ENCODE measurements around the gene MACROD2.

Gene MACROD2

GRCh38 chr20:15843777-15844176 lies 1848.5 kb downstream of the MACROD2 start:
- H3K4me3 ChIP-seq (ENCODE audit: low read length): no peak overlapping the region
- H3K27me3 ChIP-seq (ENCODE audit: control insufficient read depth, insufficient read depth, low read length): no peaks in the 10 kb centered on the region
- no peak overlapping the region for H3K9ac ChIP-seq (ENCODE audit: low read depth, low read length)
- H3K9me3 ChIP-seq (replicated peaks; ENCODE audit: low read length): no peaks in the 10 kb centered on the region
- no peak overlapping the region for H3K4me2 ChIP-seq (ENCODE audit: low read length)
- H3K36me3 ChIP-seq (ENCODE audit: insufficient read depth, low read length): no peaks in the 10 kb centered on the region
- H3K4me1 ChIP-seq (ENCODE audit: control insufficient read depth, insufficient read depth, low read length): no peaks in the 10 kb centered on the region

DNA sequence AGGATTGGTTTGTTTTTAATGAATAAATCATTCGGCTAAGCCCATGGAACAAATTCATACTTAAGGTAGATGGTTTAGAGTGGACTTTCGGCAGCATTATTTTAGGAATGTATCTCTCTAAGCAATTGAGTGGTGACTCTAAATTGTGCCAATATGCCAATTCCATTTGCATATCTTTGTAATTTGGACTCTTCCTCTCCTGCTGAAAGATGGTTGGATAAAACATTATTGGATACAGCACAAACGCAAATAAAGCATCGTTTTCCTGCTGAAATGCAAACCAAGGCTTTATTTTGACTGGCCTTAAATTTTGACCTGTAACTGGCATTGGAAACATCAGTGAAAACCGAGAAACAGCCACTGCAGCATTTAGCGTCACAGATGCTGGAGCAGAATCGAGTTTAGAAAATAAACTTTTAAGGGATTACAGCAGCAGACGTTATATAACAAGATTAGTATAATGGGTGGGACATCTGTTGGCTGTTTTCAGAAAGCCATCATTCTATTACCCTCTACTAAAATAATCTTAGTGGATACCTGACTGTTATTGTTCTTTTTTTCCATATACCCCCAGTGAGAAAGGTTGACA lies 1852.0 kb downstream of the MACROD2 start:
- no peaks in the 10 kb centered on the region for H3K36me3 ChIP-seq (ENCODE audit: insufficient read depth, low read length)
- H3K4me1 ChIP-seq (ENCODE audit: control insufficient read depth, insufficient read depth, low read length): no peaks in the 10 kb centered on the region
- peaks cover 3% of the 10 kb centered on the region for H3K27me3 ChIP-seq (ENCODE audit: control insufficient read depth, insufficient read depth, low read length)
- no peaks in the 10 kb centered on the region for H3K9me3 ChIP-seq (replicated peaks; ENCODE audit: low read length)
- H3K4me2 ChIP-seq (ENCODE audit: low read length): no peak overlapping the region
- H3K4me3 ChIP-seq (ENCODE audit: low read length): no peak overlapping the region
- H3K9ac ChIP-seq (ENCODE audit: low read depth, low read length): no peak overlapping the region

DNA sequence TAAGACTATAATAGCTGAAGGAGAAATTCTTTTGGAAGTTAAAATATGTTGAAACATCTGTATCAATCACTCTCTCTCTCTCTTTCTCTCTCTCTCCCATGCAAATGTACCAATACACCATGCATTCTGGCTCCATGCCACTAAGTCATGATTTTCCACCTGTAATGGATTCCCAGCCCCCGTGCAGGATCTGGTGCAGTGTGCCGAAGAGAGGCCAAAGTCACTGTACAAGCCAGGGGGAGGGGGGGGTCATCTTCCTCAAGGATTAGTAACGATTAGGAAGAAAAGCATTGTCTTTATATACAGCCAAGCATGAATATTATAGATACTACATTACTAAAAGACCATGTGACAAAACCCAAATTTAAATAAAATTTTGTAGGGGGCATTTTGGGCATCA lies 1852.8 kb downstream of the MACROD2 start:
- H3K4me1 ChIP-seq (ENCODE audit: control insufficient read depth, insufficient read depth, low read length): no peaks in the 10 kb centered on the region
- no peaks in the 10 kb centered on the region for H3K36me3 ChIP-seq (ENCODE audit: insufficient read depth, low read length)
- H3K4me2 ChIP-seq (ENCODE audit: low read length): no peak overlapping the region
- H3K9ac ChIP-seq (ENCODE audit: low read depth, low read length): no peak overlapping the region
- no peaks in the 10 kb centered on the region for H3K9me3 ChIP-seq (replicated peaks; ENCODE audit: low read length)
- peaks cover 3% of the 10 kb centered on the region for H3K27me3 ChIP-seq (ENCODE audit: control insufficient read depth, insufficient read depth, low read length)
- no peak overlapping the region for H3K4me3 ChIP-seq (ENCODE audit: low read length)

DNA sequence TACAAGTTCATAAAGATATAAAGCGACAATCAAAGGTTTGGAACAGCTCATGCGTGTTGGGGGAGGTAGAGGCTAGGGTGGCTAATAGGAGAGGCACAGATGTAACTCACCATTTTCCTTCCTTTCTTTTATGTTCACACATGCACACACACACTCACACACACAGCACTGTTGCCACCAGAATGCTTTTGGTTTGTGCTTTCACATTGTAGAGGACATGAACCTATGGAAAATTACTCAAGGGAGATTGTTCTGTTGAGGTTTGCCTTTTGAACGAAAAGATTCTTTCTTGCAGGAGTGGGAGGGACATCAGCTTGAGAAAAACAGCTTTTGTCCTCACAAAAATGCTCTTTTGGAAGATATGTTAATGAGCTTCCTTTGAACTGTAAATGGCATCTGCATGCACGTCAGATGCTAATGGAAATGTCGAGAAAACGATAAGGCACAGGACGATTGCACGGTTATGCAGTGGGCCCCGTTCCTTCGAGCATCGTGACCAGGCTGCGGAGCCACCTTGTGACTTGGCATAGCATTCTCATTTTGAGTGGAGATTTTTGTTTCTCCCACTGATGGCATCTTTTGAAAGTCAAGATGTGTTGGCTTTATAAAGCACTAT lies 1853.8 kb downstream of the MACROD2 start:
- Histone ChIP-seq H3K4me2 (ENCODE audit: low read length) (no peak overlapping the region), H3K27me3 (ENCODE audit: control insufficient read depth, insufficient read depth, low read length) (peaks cover 3% of the 10 kb centered on the region), H3K4me1 (ENCODE audit: control insufficient read depth, insufficient read depth, low read length) (no peaks in the 10 kb centered on the region), H3K9ac (ENCODE audit: low read depth, low read length) (no peak overlapping the region), H3K36me3 (ENCODE audit: insufficient read depth, low read length) (no peaks in the 10 kb centered on the region), H3K9me3 (replicated peaks; ENCODE audit: low read length) (no peaks in the 10 kb centered on the region), H3K4me3 (ENCODE audit: low read length) (no peak overlapping the region)

DNA sequence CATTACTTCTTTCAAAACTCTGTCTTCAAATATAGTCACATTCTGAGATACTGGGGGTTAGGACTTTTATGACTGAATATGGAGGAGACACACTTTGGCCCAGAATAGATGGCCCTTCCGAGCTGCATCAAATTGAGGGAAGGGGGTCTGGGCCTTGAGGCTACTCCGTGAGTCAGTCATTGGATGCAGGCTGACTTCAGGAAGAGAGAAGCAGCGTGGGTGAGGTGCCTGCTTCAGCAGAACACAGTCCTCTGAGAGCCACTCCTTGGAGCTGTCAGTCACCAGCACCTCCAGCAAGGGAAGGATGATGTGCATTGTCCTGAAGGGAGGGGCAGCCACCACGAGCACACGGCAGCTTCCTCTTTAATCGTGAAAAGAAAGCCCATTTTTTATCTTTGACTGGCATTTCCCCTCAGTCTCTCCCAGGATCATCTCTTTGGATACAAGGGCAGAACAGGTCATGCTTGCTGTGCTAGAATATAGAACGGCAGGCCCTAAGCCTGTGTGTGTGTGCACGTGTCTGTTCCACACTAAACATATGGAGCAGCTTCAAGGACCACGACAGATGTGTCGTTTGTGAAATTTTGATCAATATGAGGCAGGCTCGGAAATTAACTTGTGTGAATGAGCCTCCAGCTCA lies 1856.4 kb downstream of the MACROD2 start:
- no peaks in the 10 kb centered on the region for H3K9me3 ChIP-seq (replicated peaks; ENCODE audit: low read length)
- H3K27me3 ChIP-seq (ENCODE audit: control insufficient read depth, insufficient read depth, low read length): peaks cover 3% of the 10 kb centered on the region
- no peaks in the 10 kb centered on the region for H3K4me1 ChIP-seq (ENCODE audit: control insufficient read depth, insufficient read depth, low read length)
- H3K4me2 ChIP-seq (ENCODE audit: low read length): no peak overlapping the region
- no peaks in the 10 kb centered on the region for H3K36me3 ChIP-seq (ENCODE audit: insufficient read depth, low read length)
- no peak overlapping the region for H3K9ac ChIP-seq (ENCODE audit: low read depth, low read length)
- no peak overlapping the region for H3K4me3 ChIP-seq (ENCODE audit: low read length)

DNA sequence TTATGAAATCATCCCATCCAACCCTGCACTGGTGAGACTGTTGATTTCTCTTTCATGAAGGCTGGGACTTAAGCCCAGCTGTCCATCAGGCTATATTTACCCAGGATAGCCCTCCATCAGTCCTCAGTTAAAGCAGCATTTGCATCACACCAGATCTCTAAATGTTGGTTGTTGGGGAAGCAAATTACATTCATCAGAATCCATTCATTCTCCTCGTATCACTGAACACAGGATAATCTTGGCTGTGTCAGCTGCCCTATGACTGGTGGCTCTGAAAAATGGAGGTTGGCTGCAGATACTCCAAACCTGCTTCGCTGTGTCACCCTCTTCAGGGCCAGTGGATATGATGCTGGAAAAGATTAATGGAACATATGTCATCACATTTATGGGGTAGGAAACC lies 1859.6 kb downstream of the MACROD2 start:
- Histone ChIP-seq H3K27me3 (ENCODE audit: control insufficient read depth, insufficient read depth, low read length) (no peaks in the 10 kb centered on the region), H3K9ac (ENCODE audit: low read depth, low read length) (no peak overlapping the region), H3K36me3 (ENCODE audit: insufficient read depth, low read length) (no peaks in the 10 kb centered on the region), H3K4me3 (ENCODE audit: low read length) (no peak overlapping the region), H3K4me1 (ENCODE audit: control insufficient read depth, insufficient read depth, low read length) (no peaks in the 10 kb centered on the region), H3K4me2 (ENCODE audit: low read length) (no peak overlapping the region), H3K9me3 (replicated peaks; ENCODE audit: low read length) (no peaks in the 10 kb centered on the region)

DNA sequence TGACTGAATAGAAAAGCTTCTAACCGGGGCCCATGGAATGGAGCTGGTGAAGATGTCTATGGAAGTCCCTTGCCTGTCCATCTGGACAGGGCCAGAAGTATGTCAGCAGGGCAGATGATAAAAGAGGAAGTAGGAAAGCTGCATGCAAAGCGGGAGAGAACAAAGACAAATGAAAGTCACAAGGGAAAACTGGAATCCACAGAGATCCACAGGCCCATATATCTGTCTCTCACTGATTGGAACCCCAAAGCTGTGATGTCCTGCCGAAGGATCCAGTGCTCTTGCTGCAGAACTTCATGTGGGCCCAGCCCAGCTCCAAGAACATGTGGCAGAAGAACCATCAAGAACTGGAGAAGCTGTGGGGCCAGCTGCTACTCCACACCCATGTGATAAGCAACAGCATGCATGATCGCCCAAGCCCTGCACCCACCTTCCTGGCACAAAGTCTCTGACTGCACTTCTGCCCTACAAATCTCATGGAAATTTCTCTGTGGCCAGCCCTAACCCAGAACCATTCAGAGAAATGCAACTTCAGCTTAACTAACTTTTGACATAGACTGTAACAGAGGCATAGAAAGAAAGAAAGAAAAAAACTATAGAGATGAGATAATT lies 1862.0 kb downstream of the MACROD2 start:
- Histone ChIP-seq H3K4me2 (ENCODE audit: low read length) (no peak overlapping the region), H3K27me3 (ENCODE audit: control insufficient read depth, insufficient read depth, low read length) (no peaks in the 10 kb centered on the region), H3K4me3 (ENCODE audit: low read length) (no peak overlapping the region), H3K9ac (ENCODE audit: low read depth, low read length) (no peak overlapping the region), H3K9me3 (replicated peaks; ENCODE audit: low read length) (no peaks in the 10 kb centered on the region), H3K4me1 (ENCODE audit: control insufficient read depth, insufficient read depth, low read length) (no peaks in the 10 kb centered on the region), H3K36me3 (ENCODE audit: insufficient read depth, low read length) (no peaks in the 10 kb centered on the region)

GRCh38 chr20:15859061-15859460 lies 1863.7 kb downstream of the MACROD2 start:
- Histone ChIP-seq H3K4me1 (ENCODE audit: control insufficient read depth, insufficient read depth, low read length) (no peaks in the 10 kb centered on the region), H3K4me2 (ENCODE audit: low read length) (no peak overlapping the region), H3K27me3 (ENCODE audit: control insufficient read depth, insufficient read depth, low read length) (no peaks in the 10 kb centered on the region), H3K4me3 (ENCODE audit: low read length) (no peak overlapping the region), H3K36me3 (ENCODE audit: insufficient read depth, low read length) (no peaks in the 10 kb centered on the region), H3K9ac (ENCODE audit: low read depth, low read length) (no peak overlapping the region), H3K9me3 (replicated peaks; ENCODE audit: low read length) (no peaks in the 10 kb centered on the region)

DNA sequence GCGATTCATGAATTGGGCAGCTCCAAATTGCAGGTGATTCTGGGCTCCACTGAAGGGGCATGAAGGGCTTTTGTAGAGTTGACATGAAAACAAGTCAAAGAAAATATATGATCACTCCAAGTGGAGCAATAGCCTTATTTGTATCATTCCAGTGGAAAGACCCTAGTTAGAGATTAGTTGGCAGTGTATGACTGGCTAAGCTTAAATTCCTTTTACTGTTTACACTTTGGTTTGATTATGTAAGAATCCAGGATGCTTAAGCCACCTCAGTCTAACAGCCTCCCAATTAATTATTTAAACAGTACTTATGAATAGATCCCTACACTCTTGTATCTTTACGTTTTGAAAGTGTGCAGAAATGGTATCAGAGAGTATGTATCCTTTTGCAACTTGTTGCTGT lies 1865.5 kb downstream of the MACROD2 start:
- Histone ChIP-seq H3K4me3 (ENCODE audit: low read length) (no peak overlapping the region), H3K36me3 (ENCODE audit: insufficient read depth, low read length) (no peaks in the 10 kb centered on the region), H3K9ac (ENCODE audit: low read depth, low read length) (no peak overlapping the region), H3K27me3 (ENCODE audit: control insufficient read depth, insufficient read depth, low read length) (no peaks in the 10 kb centered on the region), H3K4me2 (ENCODE audit: low read length) (no peak overlapping the region), H3K9me3 (replicated peaks; ENCODE audit: low read length) (no peaks in the 10 kb centered on the region), H3K4me1 (ENCODE audit: control insufficient read depth, insufficient read depth, low read length) (no peaks in the 10 kb centered on the region)

DNA sequence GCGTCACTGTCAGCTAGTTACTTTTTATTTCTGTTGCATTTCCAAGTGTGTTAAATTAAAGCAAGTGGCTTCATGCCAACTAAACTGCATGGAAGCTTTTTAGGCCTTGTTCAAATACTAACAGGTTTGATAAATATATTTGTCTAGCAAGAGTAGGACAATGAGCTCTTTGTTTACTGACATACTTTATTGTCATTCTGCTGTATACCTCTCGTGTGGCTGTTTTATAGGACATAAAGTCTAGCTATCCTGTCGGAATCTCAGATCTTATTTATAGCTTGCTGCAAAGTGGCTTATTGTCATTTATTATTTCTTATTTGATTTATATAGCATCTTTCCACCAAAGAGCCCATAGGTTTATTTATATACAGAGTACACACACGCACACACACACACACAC lies 1866.9 kb downstream of the MACROD2 start:
- H3K9me3 ChIP-seq (replicated peaks; ENCODE audit: low read length): no peaks in the 10 kb centered on the region
- H3K4me3 ChIP-seq (ENCODE audit: low read length): no peak overlapping the region
- no peaks in the 10 kb centered on the region for H3K36me3 ChIP-seq (ENCODE audit: insufficient read depth, low read length)

DNA sequence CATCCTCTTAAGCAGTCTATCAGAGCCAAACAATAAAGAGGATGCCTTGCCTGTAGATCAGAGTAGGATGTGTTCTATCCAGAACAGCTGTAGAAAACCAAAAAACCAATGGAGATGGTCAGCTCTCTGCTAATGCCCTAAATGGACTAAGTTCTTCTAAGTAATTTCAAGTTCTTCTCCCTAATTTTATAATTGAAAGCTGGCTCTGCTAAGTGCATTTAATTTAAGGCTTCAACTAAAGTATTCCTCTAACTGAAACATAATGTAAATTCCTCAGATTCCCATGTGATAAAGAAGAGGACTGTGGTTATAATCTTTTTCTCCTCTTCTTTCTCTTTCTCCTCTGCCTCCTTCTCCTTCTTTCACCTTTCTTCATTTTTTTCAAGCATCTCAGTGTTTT lies 1868.4 kb downstream of the MACROD2 start:
- no peak overlapping the region for H3K4me3 ChIP-seq (ENCODE audit: low read length)
- no peaks in the 10 kb centered on the region for H3K4me1 ChIP-seq (ENCODE audit: control insufficient read depth, insufficient read depth, low read length)
- H3K27me3 ChIP-seq (ENCODE audit: control insufficient read depth, insufficient read depth, low read length): no peaks in the 10 kb centered on the region
- H3K9ac ChIP-seq (ENCODE audit: low read depth, low read length): no peak overlapping the region
- no peaks in the 10 kb centered on the region for H3K36me3 ChIP-seq (ENCODE audit: insufficient read depth, low read length)
- no peak overlapping the region for H3K4me2 ChIP-seq (ENCODE audit: low read length)
- no peaks in the 10 kb centered on the region for H3K9me3 ChIP-seq (replicated peaks; ENCODE audit: low read length)

More for the DNA sequence above, 1866.9 kb downstream of the MACROD2 start:
- no peak overlapping the region for H3K4me2 ChIP-seq (ENCODE audit: low read length)
- no peak overlapping the region for H3K9ac ChIP-seq (ENCODE audit: low read depth, low read length)
- H3K4me1 ChIP-seq (ENCODE audit: control insufficient read depth, insufficient read depth, low read length): no peaks in the 10 kb centered on the region
- no peaks in the 10 kb centered on the region for H3K27me3 ChIP-seq (ENCODE audit: control insufficient read depth, insufficient read depth, low read length)

Measured in skeletal muscle satellite cell (primary cell).